GM21786 (cell line): ENCODE results near the gene R3HCC1L.
"Not testable (repeated sequence)": the region's sequence is repeated elsewhere in the genome, so short reads cannot be mapped to it uniquely, and the experiment has no call there.

Source experiments
- ATAC-seq: cut with Tn5 transposase; IDR thresholded peaks from one replicate; pipeline ENCODE4 v1.9.1; 2021; ENCODE audit not compliant: unreplicated experiment

R3HCC1L gene

GRCh38 chr10:98170249-98171117, 36.0 kb downstream of the R3HCC1L start:
- ATAC-seq, result no peak

DNA sequence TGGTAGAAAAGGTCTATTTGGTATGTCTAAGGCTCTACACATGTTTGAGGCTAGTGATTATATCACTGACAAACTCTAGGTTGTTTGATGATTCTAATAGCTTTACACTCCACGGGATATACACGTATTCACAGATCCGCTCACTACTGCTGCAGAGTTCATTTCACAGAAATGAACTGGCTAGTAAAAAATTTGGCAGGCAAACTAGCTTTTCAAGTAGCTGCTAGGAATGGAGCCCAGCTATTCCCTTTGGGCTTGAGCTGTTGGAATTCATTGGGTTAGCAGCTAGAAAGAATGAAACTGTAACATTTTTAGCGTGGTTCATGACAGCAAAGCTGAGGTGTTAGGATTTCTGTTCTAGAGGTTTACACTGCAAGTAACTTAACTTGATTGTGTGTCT, 37.6 kb downstream of the R3HCC1L start:
- no peak for ATAC-seq

DNA sequence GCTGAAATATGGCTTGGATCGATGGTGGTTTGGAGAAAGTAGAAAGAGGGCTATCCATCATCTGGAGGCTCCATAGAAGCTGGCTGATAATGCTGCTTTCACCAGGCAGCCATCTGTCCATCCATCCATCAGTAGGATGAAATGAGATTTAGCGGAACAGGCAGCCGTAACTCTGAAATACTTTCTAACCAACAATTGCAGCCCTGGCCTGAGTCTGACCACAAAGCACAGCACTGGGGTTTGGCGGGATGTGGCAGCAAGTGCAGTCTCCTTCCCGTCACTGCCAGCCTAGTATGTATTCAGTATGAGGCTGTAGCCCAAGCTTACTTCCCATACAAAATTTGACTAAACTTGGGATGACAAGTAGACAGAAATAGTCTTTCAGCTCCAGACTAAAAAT, 38.0 kb downstream of the R3HCC1L start:
- ATAC-seq, result no peak

DNA sequence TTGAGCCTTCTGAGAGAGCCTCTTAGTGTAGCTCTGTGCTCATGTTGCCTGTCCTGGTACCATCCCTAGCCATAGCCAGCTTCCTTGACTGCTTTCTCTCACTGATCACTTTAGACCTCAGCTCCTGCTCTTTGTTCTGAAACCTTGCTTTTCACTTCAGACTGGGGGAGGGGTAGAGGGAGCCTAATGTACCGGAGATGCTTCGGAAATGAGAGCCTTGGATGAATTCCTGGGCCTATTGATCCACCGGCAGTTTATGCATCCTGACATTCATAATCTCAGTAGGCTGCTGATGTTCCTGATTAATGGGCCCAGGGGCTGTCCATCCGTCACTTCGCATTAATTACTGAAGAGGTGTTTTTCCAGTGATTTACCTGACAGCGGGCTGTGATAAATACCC, 38.8 kb downstream of the R3HCC1L start:
- ATAC-seq, result no peak

- not testable (repeated sequence) for ATAC-seq
Observed at GRCh38 chr10:98182351-98182915, 48.0 kb downstream of the R3HCC1L start.

- ATAC-seq, result no peak
Observed at GRCh38 chr10:98186681-98187080, 52.2 kb downstream of the R3HCC1L start.

GRCh38 chr10:98190773-98191172, 56.3 kb downstream of the R3HCC1L start:
- not testable (repeated sequence) for ATAC-seq

GRCh38 chr10:98193037-98193436, 58.6 kb downstream of the R3HCC1L start:
- no peak for ATAC-seq

- no peak for ATAC-seq
Observed at GRCh38 chr10:98194633-98195032, 60.2 kb downstream of the R3HCC1L start.

GRCh38 chr10:98195120-98195519, 60.7 kb downstream of the R3HCC1L start:
- no peak for ATAC-seq

- ATAC-seq, result no peak
Observed at GRCh38 chr10:98196985-98197384, 62.5 kb downstream of the R3HCC1L start.

DNA sequence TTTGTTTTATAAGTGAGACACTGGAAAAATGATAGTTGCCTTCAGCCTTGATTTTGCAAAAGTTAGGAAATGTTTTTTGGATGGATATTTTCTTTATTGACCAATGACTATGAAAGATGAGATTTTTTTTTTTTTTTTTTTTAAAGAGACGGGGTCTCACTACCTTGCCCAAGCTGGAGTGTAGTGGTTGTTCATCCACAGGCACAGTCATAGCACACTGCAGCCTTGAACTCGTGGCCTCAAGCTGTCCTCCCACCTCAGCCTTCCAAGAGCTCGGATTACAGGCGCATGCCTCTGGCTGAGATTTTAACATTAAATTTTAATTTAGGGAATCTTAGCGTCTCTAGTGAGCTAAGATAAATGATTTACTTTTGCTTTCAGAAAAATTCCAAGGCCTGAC, 67.3 kb downstream of the R3HCC1L start:
- no peak for ATAC-seq

GRCh38 chr10:98202378-98202777, 67.9 kb downstream of the R3HCC1L start:
- ATAC-seq, result no peak

DNA sequence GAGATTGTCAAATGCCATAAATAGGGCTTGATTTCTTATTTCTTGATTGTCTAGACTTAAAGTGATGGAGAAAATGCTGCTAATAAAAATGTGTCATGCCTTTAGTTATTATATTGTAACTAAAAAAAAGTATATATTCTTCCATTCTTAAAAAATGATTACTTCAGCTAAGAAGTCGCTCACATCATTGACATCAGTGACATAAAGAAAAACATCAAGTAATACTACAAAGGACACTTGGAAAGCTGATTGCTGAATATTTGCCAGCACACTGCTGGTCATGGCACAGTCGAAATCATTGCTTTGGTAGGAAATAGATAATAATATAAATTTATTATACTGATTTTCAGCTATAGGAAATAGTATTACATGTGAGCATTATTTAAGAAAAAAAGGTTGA, 70.9 kb downstream of the R3HCC1L start:
- ATAC-seq, result no peak

GRCh38 chr10:98208925-98209324, 74.5 kb downstream of the R3HCC1L start:
- no peak for ATAC-seq

- no peak for ATAC-seq
Observed at GRCh38 chr10:98209441-98209840, 75.0 kb downstream of the R3HCC1L start.

- no peak for ATAC-seq
Observed at GRCh38 chr10:98212196-98212595, 77.7 kb downstream of the R3HCC1L start.

DNA sequence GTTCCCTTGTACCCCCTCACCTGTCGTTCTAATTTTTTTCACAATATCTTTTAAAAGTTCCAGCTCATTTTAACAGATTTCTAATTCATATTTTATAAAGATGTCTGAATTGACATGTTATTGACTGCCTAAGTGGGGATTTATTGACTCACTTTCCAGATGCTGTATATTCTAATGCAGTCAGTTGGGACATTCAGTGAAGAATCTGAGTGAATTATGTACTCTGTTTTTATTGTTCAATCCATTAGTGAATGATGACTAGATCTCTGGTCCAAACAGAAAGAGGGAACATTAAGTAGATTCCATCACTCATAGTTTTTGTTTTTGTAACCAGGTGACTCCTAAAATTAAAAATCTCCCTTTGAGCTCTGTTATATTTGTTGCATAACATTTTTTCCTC, 79.3 kb downstream of the R3HCC1L start:
- ATAC-seq, result no peak

DNA sequence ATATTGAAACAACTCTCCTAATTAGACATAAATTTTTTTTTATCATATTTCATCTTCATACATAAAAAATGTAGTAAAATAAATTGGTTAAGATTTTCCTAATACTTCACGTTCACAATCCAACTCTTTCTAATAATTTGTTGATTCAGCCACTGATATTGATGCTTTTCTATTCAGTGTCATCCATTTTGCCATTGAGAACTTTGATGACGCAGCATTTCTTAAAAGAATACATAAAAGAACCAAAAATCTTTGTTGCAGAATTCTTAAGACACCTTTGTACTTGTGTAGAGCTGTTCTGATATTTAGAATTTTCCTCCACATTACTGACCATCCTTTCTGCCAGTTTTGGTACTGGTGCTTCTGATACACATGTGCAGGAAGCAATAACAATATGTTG, 80.9 kb downstream of the R3HCC1L start:
- ATAC-seq, result no peak

GRCh38 chr10:98217801-98218200, 83.3 kb downstream of the R3HCC1L start:
- ATAC-seq, result no peak

DNA sequence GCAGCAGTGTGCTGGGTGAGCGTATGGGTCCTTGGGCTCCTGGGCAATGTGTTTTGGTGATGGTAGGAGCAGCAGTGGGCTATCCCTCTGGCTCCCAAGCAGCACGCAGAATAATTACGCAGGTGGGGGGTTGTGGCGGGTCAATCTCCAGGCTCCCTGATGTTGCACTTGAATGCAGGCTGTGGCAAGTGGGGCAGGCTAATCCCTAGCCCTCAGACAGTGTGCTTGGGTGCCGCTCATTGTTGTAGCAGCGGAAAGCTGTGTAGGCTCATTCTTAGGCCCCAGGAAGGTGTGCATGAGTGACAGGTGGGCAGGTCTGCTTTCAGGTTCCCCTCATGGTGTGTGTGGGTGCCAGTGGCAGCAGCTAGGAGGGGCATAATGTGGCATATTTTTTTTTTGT, 89.4 kb downstream of the R3HCC1L start:
- no peak for ATAC-seq

DNA sequence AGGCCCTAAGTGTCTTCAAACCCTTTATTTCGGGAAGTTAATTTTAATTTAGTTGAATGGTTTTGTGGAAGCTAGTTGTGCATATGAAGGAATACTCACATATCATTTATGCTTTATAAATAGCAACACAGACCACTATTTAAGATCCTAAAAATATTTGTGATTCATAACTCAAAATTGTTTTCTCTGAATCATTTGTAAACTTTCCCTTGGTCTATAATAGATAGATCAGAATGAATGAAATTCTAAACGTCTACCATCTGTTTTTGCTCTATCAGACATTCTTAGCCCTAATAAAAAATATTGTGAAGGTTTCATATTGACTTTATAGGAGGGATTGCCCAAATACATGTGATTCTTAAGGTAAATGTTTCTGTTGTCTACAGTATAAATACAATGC, 90.1 kb downstream of the R3HCC1L start:
- ATAC-seq, result no peak

DNA sequence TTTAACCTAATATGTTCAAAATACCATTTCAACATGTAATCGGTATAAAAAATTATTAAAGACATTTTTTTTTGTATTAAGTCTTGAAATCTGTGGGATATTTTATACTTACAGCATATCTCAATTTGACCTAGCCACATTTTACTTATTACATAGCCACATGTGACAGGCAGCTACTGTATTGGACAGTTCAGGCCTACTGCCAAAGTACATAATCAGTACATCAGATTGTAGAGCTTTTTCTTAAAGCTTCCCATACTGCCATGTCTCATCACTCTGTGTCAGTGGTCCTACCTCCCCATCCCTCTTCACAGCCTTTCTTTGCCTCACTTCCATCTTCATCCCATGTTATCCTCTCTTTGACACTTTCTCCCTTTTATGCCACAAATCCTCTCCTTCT, 90.5 kb downstream of the R3HCC1L start:
- ATAC-seq, result no peak
